ENCODE measurements around the gene FOXP4.

- TF ChIP-seq, protein P1, sequence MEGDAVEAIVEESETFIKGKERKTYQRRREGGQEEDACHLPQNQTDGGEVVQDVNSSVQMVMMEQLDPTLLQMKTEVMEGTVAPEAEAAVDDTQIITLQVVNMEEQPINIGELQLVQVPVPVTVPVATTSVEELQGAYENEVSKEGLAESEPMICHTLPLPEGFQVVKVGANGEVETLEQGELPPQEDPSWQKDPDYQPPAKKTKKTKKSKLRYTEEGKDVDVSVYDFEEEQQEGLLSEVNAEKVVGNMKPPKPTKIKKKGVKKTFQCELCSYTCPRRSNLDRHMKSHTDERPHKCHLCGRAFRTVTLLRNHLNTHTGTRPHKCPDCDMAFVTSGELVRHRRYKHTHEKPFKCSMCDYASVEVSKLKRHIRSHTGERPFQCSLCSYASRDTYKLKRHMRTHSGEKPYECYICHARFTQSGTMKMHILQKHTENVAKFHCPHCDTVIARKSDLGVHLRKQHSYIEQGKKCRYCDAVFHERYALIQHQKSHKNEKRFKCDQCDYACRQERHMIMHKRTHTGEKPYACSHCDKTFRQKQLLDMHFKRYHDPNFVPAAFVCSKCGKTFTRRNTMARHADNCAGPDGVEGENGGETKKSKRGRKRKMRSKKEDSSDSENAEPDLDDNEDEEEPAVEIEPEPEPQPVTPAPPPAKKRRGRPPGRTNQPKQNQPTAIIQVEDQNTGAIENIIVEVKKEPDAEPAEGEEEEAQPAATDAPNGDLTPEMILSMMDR (IDR thresholded peaks at IDR 0.05; ENCODE audit: low read depth, low read length), result no peak
- no peak for TF ChIP-seq EZH2phosphoT487 (IDR thresholded peaks at IDR 0.05; ENCODE audit: low read depth)
Measured at GRCh38 chr6:41642960-41643898, 97.0 kb downstream of the FOXP4 start.

All from OCI-LY3 (cell line).